ENCODE data around the gene DUSP28. TPM values are rescaled to one million over a fixed set of nuclear protein-coding genes. Genes with fewer than 3 reads are reported as not detected.

DUSP28 gene
- total RNA-seq, 6 donors from 2014 or later: 3.2 to 30.4 (median 5.7) TPM

DNA sequence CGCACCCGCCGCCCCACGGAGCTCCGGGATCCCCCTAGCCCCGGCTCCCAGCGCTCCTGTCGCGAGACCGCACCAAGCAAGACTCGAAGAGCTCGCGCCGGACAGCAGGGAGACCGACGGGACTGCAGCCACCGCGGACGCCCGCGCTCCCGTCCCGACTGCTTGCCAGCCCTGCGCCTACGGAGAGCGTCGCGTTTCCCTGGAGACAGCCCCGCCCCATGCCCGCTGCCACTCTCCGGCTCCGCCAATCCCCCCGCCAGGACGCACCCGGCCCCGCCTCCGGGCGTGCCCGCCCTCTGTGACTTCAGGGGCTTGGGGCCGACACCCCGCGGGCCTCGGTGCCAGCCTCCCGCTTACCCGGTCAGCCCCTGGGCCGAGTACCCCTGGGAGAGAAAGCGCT is 2.3 kb upstream of the DUSP28 start, which contains the start of gene ANKMY1:
Gene ANKMY1 (minus strand): TSS at position 181 of the 400 bp plus-strand sequence. CDS start 653 bp downstream, outside the sequence.
- WGBS, 2 donors: 5 to 7% methylated on average over 3 to 36 of the region's 47 CpGs
- peak within 1 kb of the TSS; percentile 8 to 54 (median 50) for H3K4me3 ChIP-seq
- peaks cover 42 to 60% (median 46%) of the 10 kb centered on the region in 4 donors for H3K4me1 ChIP-seq
- peaks cover 0 to 4% (median 0%) of the 10 kb centered on the region in 4 donors for H3K36me3 ChIP-seq
- DNase-seq (peak; percentile 70 to 94), ATAC-seq (ENCODE audit: low FRiP score in 2 of 2) (peak in 1 of 2 donors; percentile 42)
- H3K27me3 ChIP-seq: no peaks in the 10 kb centered on the region
- no peaks in the 10 kb centered on the region for H3K9me3 ChIP-seq
- peak within 1 kb of the TSS in 1 of 4 donors; percentile 14 for H3K27ac ChIP-seq
- TF ChIP-seq, protein P1, sequence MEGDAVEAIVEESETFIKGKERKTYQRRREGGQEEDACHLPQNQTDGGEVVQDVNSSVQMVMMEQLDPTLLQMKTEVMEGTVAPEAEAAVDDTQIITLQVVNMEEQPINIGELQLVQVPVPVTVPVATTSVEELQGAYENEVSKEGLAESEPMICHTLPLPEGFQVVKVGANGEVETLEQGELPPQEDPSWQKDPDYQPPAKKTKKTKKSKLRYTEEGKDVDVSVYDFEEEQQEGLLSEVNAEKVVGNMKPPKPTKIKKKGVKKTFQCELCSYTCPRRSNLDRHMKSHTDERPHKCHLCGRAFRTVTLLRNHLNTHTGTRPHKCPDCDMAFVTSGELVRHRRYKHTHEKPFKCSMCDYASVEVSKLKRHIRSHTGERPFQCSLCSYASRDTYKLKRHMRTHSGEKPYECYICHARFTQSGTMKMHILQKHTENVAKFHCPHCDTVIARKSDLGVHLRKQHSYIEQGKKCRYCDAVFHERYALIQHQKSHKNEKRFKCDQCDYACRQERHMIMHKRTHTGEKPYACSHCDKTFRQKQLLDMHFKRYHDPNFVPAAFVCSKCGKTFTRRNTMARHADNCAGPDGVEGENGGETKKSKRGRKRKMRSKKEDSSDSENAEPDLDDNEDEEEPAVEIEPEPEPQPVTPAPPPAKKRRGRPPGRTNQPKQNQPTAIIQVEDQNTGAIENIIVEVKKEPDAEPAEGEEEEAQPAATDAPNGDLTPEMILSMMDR (IDR thresholded peaks at IDR 0.05): no peak
- no peak for TF ChIP-seq POLR2AphosphoS5 (IDR thresholded peaks at IDR 0.05)
- no peak for TF ChIP-seq EP300 (IDR thresholded peaks at IDR 0.05)
- TF ChIP-seq POLR2A (IDR thresholded peaks at IDR 0.05): no peak

DNA sequence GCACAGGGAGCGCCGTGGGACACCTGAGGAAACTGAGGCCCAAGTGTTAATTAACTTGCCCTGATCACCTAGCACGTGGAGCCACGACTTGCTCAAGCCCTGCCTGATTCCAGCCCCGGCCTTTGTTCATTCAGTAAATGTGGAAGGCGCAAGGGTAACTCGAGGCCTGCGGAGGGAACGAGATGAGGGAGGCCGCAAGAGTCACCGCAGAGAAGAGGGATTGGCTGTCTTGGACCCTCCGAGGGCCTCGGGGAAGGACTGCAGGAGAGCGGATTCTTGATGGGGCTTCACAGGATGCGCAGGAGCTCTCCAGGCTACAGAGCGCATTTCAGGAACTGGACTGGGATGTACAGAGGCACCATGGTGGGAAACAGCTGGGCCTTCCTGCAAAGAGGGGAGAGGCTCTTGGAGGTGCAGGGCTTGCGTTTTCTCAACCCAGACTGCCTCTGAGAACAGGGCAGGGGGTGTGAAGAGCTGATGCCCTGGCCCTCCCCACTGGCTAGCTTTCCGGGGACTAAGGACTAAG is 1.9 kb upstream of the DUSP28 start:
- peaks cover 44 to 65% (median 48%) of the 10 kb centered on the region in 4 donors for H3K4me1 ChIP-seq

DNA sequence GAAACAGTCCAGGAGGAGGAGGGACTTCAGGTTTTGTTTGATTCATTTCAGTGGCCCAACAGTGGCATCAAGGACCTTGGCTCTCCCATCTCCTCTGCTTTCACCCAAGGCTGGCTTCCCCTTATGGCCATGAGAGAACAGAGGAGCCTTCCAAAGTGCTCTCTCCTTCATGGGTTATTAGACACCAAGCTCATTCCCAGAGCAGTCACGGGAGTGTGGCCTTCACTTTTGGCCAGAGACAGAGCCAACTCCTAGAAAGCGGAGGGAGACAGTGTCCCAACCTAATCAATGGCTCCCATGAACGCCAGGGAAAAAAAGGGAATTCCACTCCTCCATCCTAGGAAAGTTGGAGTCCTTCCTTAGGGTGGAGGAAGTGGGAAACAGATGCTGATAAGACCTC is 871 bp upstream of the DUSP28 start:
- no peaks in the 10 kb centered on the region for H3K27me3 ChIP-seq
- peaks cover 45 to 74% (median 51%) of the 10 kb centered on the region in 4 donors for H3K4me1 ChIP-seq
- peak overlapping the region in 1 of 4 donors; percentile 90 for H3K4me3 ChIP-seq
- H3K9me3 ChIP-seq: no peaks in the 10 kb centered on the region
- DNase-seq (no peak), ATAC-seq (ENCODE audit: low FRiP score in 2 of 2) (no peak)
- TF ChIP-seq EP300 (IDR thresholded peaks at IDR 0.05) (no peak), POLR2A (IDR thresholded peaks at IDR 0.05) (no peak), POLR2AphosphoS5 (IDR thresholded peaks at IDR 0.05) (no peak)
- TF ChIP-seq, protein P1 (IDR thresholded peaks at IDR 0.05): no peak
- WGBS, 2 donors: 95 to 100% methylated on average over 3 of the region's 3 CpGs
- H3K36me3 ChIP-seq: no peaks in the 10 kb centered on the region
- H3K27ac ChIP-seq: peak overlapping the region in 1 of 4 donors; percentile 99

More for the DNA sequence above, 1.9 kb upstream of the DUSP28 start:
- no peak for TF ChIP-seq POLR2AphosphoS5 (IDR thresholded peaks at IDR 0.05)
- TF ChIP-seq, protein P1 (IDR thresholded peaks at IDR 0.05): no peak
- TF ChIP-seq POLR2A (IDR thresholded peaks at IDR 0.05): no peak
- TF ChIP-seq EP300 (IDR thresholded peaks at IDR 0.05): no peak
- Histone ChIP-seq H3K36me3 (peaks cover 0 to under 1% (median 0%) of the 10 kb centered on the region in 4 donors), H3K9me3 (no peaks in the 10 kb centered on the region), H3K27me3 (no peaks in the 10 kb centered on the region), H3K27ac (no peak overlapping the region), H3K4me3 (peak overlapping the region in 3 of 4 donors; percentile 47 to 54 (median 53))
- ATAC-seq (ENCODE audit: low FRiP score in 2 of 2): no peak
- DNase-seq: no peak
- WGBS, 2 donors: 84 to 86% methylated on average over 16 to 18 of the region's 18 CpGs

DNA sequence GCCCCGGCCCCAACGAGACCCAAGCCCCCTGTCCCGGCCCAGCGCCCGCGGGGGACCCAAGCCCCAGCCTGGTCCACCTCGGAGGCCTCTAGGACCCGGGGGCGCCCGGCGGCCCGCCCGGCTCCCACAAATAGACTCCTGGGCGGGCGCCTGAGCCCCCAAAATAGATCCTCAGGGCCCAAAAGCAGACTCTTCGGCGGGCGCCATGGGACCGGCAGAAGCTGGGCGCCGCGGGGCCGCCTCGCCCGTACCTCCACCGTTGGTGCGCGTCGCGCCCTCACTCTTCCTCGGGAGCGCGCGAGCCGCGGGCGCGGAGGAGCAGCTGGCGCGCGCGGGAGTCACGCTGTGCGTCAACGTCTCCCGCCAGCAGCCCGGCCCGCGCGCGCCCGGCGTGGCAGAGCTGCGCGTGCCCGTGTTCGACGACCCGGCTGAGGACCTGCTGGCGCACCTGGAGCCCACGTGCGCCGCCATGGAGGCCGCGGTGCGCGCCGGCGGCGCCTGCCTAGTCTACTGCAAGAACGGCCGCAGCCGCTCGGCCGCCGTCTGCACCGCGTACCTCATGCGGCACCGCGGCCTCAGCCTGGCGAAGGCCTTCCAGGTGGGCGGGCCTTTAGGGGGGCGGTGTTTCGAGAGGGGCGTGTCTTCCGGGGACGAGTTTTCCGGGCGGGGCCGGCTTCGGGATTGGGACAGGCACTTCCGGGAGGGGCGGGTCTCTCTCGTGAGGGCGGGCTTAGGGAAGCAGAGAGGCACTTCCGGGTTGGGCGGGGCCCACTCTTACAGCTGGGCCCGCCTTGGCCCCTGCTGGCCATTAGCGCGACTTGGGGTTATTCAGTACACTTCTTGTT is 545 bp downstream of the DUSP28 start:
- 0% methylated on average over 39 of the region's 101 CpGs; no CpG with 5 or more reads in 1 of the 2 donors for WGBS, 2 donors
- H3K27ac ChIP-seq: peak overlapping the region; percentile 98 to 100 (median 98)
- H3K9me3 ChIP-seq: no peaks in the 10 kb centered on the region
- H3K4me3 ChIP-seq: peak overlapping the region; percentile 90 to 98 (median 92)
- H3K27me3 ChIP-seq: no peaks in the 10 kb centered on the region
- ATAC-seq (ENCODE audit: low FRiP score in 2 of 2): peak; percentile 92 to 94
- peak; percentile 98 to 100 for DNase-seq
- no peaks in the 10 kb centered on the region for H3K36me3 ChIP-seq
- TF ChIP-seq POLR2A (IDR thresholded peaks at IDR 0.05) (peak; percentile 71 to 96 (median 79)), POLR2AphosphoS5 (IDR thresholded peaks at IDR 0.05) (peak; percentile 68 to 87), EP300 (IDR thresholded peaks at IDR 0.05) (no peak)
- TF ChIP-seq, protein P1 (IDR thresholded peaks at IDR 0.05): peak; percentile 32 to 63 (median 56)
- peaks cover 55 to 88% (median 65%) of the 10 kb centered on the region in 4 donors for H3K4me1 ChIP-seq
